ENCODE data around the gene SPATA46. TPM values are rescaled to one million over a fixed set of nuclear protein-coding genes. Genes with fewer than 3 reads are reported as not detected.

The SPATA46 gene
- total and polyA plus RNA-seq, 2 donors (not counting 3 experiments of a cell fraction or from before 2014, with no cell fraction given), result not detected

DNA sequence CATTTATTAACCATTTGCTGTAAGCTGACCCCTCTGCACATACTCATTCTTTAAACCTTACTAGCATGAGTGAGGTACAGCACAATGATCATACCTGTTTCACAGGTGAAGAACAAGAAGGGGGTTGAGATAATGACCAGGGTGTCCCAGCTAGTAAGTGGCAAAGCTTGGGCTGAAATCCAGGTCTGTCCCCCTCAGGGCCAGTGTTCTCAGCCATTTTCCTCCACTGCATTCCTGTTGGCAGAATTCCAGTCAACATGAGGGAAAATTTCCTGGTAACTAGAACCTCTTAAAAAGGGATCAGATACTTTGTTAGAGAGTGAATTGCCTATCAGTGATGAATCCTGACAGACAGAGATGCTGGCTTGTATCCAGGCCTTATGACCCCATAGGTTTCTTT is 48.1 kb downstream of the SPATA46 start:
- Histone ChIP-seq H4K20me1 (replicated peaks; ENCODE audit: control insufficient read depth, extremely low read depth, insufficient read depth, low read length) (no peaks in the 10 kb centered on the region), H3K79me2 (ENCODE audit: control insufficient read depth, insufficient read depth, low read length) (no peaks in the 10 kb centered on the region), H3K9me1 (replicated peaks; ENCODE audit: control insufficient read depth, extremely low read depth, insufficient read depth, low read length) (no peaks in the 10 kb centered on the region), H3K9ac (replicated peaks; ENCODE audit: extremely low read depth, insufficient read depth, low read length) (no peak overlapping the region), H3K36me3 (ENCODE audit: control insufficient read depth in 2 of 2, extremely low read depth in 1 of 2, insufficient read depth in 2 of 2, low read length in 2 of 2) (no peaks in the 10 kb centered on the region), H3K4me3 (replicated peaks in 1 of 3; ENCODE audit: insufficient read depth in 1 of 3, low read depth in 1 of 3, low read length in 3 of 3) (no peak overlapping the region), H2AFZ (ENCODE audit: low read depth, low read length) (no peak overlapping the region), H3K27me3 (ENCODE audit: control insufficient read depth in 2 of 2, insufficient read depth in 2 of 2, low read length in 2 of 2) (no peaks in the 10 kb centered on the region), H3K4me2 (ENCODE audit: insufficient read depth, low read length) (no peak overlapping the region), H3K9me3 (replicated peaks; ENCODE audit: control insufficient read depth, insufficient read depth, low read length) (no peaks in the 10 kb centered on the region), H3K4me1 (ENCODE audit: control insufficient read depth, extremely low read depth, insufficient read depth, low read length) (no peaks in the 10 kb centered on the region), H3K27ac (ENCODE audit: insufficient read depth, low read depth, low read length) (no peak overlapping the region)
- FAIRE-seq, result no peak
- ChIA-PET CTCF (no interaction called here), POLR2A (no interaction called here)
- intact Hi-C loops (cut with micrococcal nuclease), result no loop called here
- peak; percentile 34 for DNase-seq (ENCODE audit: low read depth, low spot score)
- TF ChIP-seq POLR2A (IDR thresholded peaks at IDR 0.05; ENCODE audit: low read depth, low read length) (no peak), JUN (IDR thresholded peaks at IDR 0.05; ENCODE audit: borderline replicate concordance, insufficient read depth, insufficient read length, low read depth) (no peak), FOS (IDR thresholded peaks at IDR 0.05; ENCODE audit: borderline replicate concordance, insufficient read depth, low read length) (no peak), MYC (IDR thresholded peaks at IDR 0.05; ENCODE audit: low read depth, low read length) (no peak), GATA2 (IDR thresholded peaks at IDR 0.05; ENCODE audit: insufficient read depth, insufficient read length, low read depth, low read length) (no peak), POLR2AphosphoS5 (IDR thresholded peaks at IDR 0.05; ENCODE audit: insufficient read depth, low read depth, low read length) (no peak), EZH2 (IDR thresholded peaks at IDR 0.05; ENCODE audit: borderline replicate concordance, low read depth, low read length, severe bottlenecking) (no peak)
- TF ChIP-seq, protein P1, sequence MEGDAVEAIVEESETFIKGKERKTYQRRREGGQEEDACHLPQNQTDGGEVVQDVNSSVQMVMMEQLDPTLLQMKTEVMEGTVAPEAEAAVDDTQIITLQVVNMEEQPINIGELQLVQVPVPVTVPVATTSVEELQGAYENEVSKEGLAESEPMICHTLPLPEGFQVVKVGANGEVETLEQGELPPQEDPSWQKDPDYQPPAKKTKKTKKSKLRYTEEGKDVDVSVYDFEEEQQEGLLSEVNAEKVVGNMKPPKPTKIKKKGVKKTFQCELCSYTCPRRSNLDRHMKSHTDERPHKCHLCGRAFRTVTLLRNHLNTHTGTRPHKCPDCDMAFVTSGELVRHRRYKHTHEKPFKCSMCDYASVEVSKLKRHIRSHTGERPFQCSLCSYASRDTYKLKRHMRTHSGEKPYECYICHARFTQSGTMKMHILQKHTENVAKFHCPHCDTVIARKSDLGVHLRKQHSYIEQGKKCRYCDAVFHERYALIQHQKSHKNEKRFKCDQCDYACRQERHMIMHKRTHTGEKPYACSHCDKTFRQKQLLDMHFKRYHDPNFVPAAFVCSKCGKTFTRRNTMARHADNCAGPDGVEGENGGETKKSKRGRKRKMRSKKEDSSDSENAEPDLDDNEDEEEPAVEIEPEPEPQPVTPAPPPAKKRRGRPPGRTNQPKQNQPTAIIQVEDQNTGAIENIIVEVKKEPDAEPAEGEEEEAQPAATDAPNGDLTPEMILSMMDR (IDR thresholded peaks at IDR 0.05; ENCODE audit: extremely low read depth in 1 of 2, insufficient read depth in 1 of 2, low read depth in 1 of 2, low read length in 2 of 2), result no peak
- TF ChIP-seq, protein P2, sequence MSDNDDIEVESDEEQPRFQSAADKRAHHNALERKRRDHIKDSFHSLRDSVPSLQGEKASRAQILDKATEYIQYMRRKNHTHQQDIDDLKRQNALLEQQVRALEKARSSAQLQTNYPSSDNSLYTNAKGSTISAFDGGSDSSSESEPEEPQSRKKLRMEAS (IDR thresholded peaks at IDR 0.05; ENCODE audit: insufficient read depth, insufficient read length), result no peak
- BruUV-seq (replicated peaks), result no TSS peak
- dilution Hi-C loops (cut with MboI; ENCODE audit: extremely low pct_ligation_motif_present, low sequenced_read_pairs), result no loop called here
